Tibial artery (tissue), 4 donors: ENCODE results near the gene DCLK1.
"Not testable (repeated sequence)": the region's sequence is repeated elsewhere in the genome, so short reads cannot be mapped to it uniquely, and the experiment has no call there.

ENCODE experiments used
- DNase-seq, 2 donors: peaks; one replicate each; pipeline ENCODE4 v3.0.0-alpha.2; 2019
- H3K27ac ChIP-seq, 2 donors: fragments of 200-600 bp; sonication (generic) in 1 of 2; 1 replicate in 1 of 2; 2 replicates in 1 of 2; pipeline ENCODE4 v1.5.1; 2018 to 2019; ENCODE audit warnings: mild to moderate bottlenecking in 1 of 2
- H3K27me3 ChIP-seq, 2 donors: fragments of 200-600 bp; sonication (generic) in 1 of 2; one replicate each; pipeline versions ENCODE4 v1.5.1 to v1.6.0; 2016 to 2019
- H3K36me3 ChIP-seq, 3 donors: fragments of 200-600 bp; sonication (generic) in 2 of 3; one replicate each; pipeline ENCODE4 v1.5.1; 2016 to 2019; ENCODE audit warnings: mild to moderate bottlenecking in 2 of 3
- H3K4me1 ChIP-seq, 4 donors: fragments of 200-600 bp; sonication (generic) in 2 of 4; 1 replicate in 3 of 4; 2 replicates in 1 of 4; pipeline ENCODE4 v1.5.1; 2016 to 2019
- H3K4me3 ChIP-seq, 2 donors: fragments of 200-600 bp; sonication (generic) in 1 of 2; 1 replicate in 1 of 2; 2 replicates in 1 of 2; pipeline ENCODE4 v1.5.1; 2018 to 2019; ENCODE audit warnings: mild to moderate bottlenecking in 2 of 2
- H3K9me3 ChIP-seq, 3 donors: fragments of 200-600 bp; sonication (generic) in 1 of 3; one replicate each; pipeline ENCODE4 v1.5.1; 2016 to 2019
- intact Hi-C: fragments of 100-400 bp; cut with DNase I; formaldehyde crosslinking; loops from one replicate; pipeline ENCODE4 v1.15.0; 2023; ENCODE audit warnings: low total_unique reads
- TF ChIP-seq, protein P1 (sequence below), 2 experiments: fragments of 200-600 bp in 1 of 2; fragments of 450-650 bp in 1 of 2; IDR thresholded peaks; one replicate each; pipeline ENCODE4 v1.5.1; 2017 to 2019; ENCODE audit warnings: antibody characterized with exemption in 2 of 2, mild to moderate bottlenecking in 1 of 2, moderate library complexity in 1 of 2

DCLK1 gene

DNA sequence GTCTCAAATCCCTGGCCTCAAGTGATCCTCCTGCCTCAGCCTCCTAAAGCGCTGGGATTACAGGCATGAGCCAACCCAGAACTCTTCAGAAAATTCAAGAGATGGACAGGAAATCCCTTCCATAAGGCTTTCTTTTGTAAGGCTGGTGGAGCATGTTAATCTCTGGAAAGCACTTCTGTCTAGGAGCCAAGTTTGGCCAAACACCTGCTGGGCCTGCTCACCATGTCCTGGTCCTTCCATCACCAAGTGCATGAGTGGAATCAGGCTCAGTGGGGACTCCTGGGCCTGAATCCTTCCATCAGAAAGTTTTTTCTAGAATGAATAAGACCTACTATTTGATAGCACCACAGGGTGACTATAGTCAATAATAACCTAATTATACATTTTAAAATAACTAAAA lies 148.0 kb downstream of the DCLK1 start:
- Histone ChIP-seq H3K4me1 (peaks cover 0 to 17% (median 10%) of the 10 kb centered on the region in 4 donors), H3K36me3 (no peaks in the 10 kb centered on the region), H3K9me3 (no peaks in the 10 kb centered on the region), H3K27me3 (no peaks in the 10 kb centered on the region), H3K4me3 (no peak overlapping the region), H3K27ac (no peak overlapping the region)
- TF ChIP-seq, protein P1, sequence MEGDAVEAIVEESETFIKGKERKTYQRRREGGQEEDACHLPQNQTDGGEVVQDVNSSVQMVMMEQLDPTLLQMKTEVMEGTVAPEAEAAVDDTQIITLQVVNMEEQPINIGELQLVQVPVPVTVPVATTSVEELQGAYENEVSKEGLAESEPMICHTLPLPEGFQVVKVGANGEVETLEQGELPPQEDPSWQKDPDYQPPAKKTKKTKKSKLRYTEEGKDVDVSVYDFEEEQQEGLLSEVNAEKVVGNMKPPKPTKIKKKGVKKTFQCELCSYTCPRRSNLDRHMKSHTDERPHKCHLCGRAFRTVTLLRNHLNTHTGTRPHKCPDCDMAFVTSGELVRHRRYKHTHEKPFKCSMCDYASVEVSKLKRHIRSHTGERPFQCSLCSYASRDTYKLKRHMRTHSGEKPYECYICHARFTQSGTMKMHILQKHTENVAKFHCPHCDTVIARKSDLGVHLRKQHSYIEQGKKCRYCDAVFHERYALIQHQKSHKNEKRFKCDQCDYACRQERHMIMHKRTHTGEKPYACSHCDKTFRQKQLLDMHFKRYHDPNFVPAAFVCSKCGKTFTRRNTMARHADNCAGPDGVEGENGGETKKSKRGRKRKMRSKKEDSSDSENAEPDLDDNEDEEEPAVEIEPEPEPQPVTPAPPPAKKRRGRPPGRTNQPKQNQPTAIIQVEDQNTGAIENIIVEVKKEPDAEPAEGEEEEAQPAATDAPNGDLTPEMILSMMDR (IDR thresholded peaks at IDR 0.05): no peak
- no peak for DNase-seq
- intact Hi-C loops: no loop called here

GRCh38 chr13:35979361-35979951 lies 151.7 kb downstream of the DCLK1 start:
- peak; percentile 89 for DNase-seq
- H3K27ac ChIP-seq: peak overlapping the region; percentile 71 to 75

GRCh38 chr13:35978607-35979316 lies 152.4 kb downstream of the DCLK1 start:
- H3K27me3 ChIP-seq: no peaks in the 10 kb centered on the region
- peaks cover 0 to 17% (median 10%) of the 10 kb centered on the region in 4 donors for H3K4me1 ChIP-seq
- H3K9me3 ChIP-seq: no peaks in the 10 kb centered on the region
- H3K4me3 ChIP-seq: peak overlapping the region in 1 of 2 donors; percentile 21
- TF ChIP-seq, protein P1 (IDR thresholded peaks at IDR 0.05): peak; percentile 80 to 89
- DNase-seq: peak in 1 of 2 donors; percentile 49
- H3K36me3 ChIP-seq: no peaks in the 10 kb centered on the region
- peak overlapping the region; percentile 71 to 75 for H3K27ac ChIP-seq
- intact Hi-C loops: loop anchor here (5.0 kb wide), 1 partner anchor 299 kb away; no protein-coding TSS in a partner anchor

More at GRCh38 chr13:35979361-35979951, 151.7 kb downstream of the DCLK1 start:
- no peaks in the 10 kb centered on the region for H3K9me3 ChIP-seq
- peak overlapping the region in 1 of 2 donors; percentile 21 for H3K4me3 ChIP-seq
- H3K4me1 ChIP-seq: peaks cover 0 to 17% (median 10%) of the 10 kb centered on the region in 4 donors
- H3K27me3 ChIP-seq: no peaks in the 10 kb centered on the region
- intact Hi-C loops: loop anchor here (5.0 kb wide), 1 partner anchor 298 kb away; no protein-coding TSS in a partner anchor
- H3K36me3 ChIP-seq: no peaks in the 10 kb centered on the region
- TF ChIP-seq, protein P1 (IDR thresholded peaks at IDR 0.05): no peak

GRCh38 chr13:35977060-35977459 lies 154.1 kb downstream of the DCLK1 start:
- Histone ChIP-seq H3K27me3 (no peaks in the 10 kb centered on the region), H3K4me1 (peaks cover 0 to 17% (median 10%) of the 10 kb centered on the region in 4 donors), H3K36me3 (no peaks in the 10 kb centered on the region), H3K4me3 (no peak overlapping the region), H3K9me3 (no peaks in the 10 kb centered on the region), H3K27ac (no peak overlapping the region)
- DNase-seq: no peak
- TF ChIP-seq, protein P1 (IDR thresholded peaks at IDR 0.05): no peak
- intact Hi-C loops: loop anchor here (5.0 kb wide), 1 partner anchor 300 kb away; no protein-coding TSS in a partner anchor

- DNase-seq: no peak
- intact Hi-C loops: loop anchor here (5.0 kb wide), 1 partner anchor 301 kb away; no protein-coding TSS in a partner anchor
- TF ChIP-seq, protein P1 (IDR thresholded peaks at IDR 0.05): no peak
Measured at GRCh38 chr13:35976126-35976525, 155.1 kb downstream of the DCLK1 start.

DNA sequence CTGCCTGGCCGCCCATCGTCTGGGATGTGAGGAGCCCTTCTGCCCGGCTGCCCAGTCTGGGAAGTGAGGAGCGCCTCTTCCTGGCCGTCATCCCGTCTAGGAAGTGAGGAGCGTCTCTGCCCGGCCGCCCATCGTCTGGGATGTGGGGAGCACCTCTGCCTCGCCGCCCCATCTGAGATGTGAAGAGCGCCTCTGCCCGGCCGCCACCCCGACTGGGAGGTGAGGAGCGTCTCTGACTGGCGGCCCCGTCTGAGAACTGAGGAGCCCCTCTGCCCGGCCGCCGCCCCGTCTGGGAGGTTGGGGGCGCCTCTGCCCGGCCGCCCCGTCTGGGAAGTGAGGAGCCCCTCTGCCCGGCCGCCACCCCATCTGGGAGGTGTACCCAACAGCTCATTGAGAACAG lies 164.2 kb downstream of the DCLK1 start:
- DNase-seq, H3K36me3 ChIP-seq, H3K9me3 ChIP-seq, intact Hi-C loops, H3K27ac ChIP-seq, H3K4me3 ChIP-seq, H3K27me3 ChIP-seq: not testable (repeated sequence)
- H3K4me1 ChIP-seq: peaks cover 7 to 24% (median 9%) of the 10 kb centered on the region in 4 donors

More at GRCh38 chr13:35976126-35976525, 155.1 kb downstream of the DCLK1 start:
- H3K36me3 ChIP-seq: no peaks in the 10 kb centered on the region
- H3K4me1 ChIP-seq: peaks cover 0 to 17% (median 10%) of the 10 kb centered on the region in 4 donors
- no peak overlapping the region for H3K4me3 ChIP-seq
- no peaks in the 10 kb centered on the region for H3K27me3 ChIP-seq
- H3K27ac ChIP-seq: no peak overlapping the region
- H3K9me3 ChIP-seq: no peaks in the 10 kb centered on the region
